Measurements from ENCODE around the gene TRAPPC12.

DNA sequence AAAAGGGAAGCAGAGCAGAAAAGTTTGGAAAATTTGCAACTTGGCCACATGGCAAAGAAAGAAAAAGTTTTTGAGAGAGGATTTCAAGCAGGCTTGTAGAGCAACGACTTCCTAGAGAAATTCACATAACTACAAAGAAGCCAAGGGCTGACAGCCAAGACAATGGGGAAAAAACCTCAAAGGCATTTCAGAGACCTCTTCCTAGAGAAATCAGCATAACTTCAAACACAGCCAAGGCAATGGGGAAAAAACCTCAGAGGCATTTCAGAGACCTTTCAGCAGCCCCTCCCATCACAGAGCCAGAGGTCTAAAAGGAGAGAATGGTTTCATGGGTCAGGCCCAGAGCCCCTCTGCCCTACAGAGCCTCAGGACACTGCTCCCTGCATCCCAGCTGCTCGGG lies 132.6 kb downstream of the TRAPPC12 start:
- TF ChIP-seq CTCF (IDR thresholded peaks at IDR 0.05) (no peak), POLR2A (IDR thresholded peaks at IDR 0.05) (no peak)

All from esophagus squamous epithelium (tissue), 4 donors.